ENCODE measurements around the gene WSB2.

Gene WSB2

DNA sequence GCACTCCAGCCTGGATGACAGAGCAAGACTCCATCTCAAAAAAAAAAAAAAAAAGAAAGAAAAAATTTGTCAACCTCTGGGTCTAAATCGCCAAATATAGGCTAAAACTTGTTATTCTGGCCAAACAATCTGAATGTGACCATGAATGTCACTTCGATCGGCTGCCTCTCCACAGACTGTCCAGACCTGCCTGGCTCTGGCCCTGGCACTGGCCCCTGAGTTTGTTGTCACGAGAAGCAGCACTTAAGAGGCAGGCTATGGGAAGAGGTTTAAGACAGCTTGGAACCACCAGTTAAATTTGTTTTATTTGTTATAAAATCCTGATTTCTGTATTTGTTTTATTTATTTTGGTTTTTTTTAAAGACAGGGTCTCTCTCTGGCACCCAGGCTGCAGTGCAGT, 14.5 kb downstream of the WSB2 start:
- Histone ChIP-seq H3K9me3 (ENCODE audit: insufficient read depth, low read depth, low read length) (no peaks in the 10 kb centered on the region), H3K27me3 (ENCODE audit: insufficient read depth, low read length) (no peaks in the 10 kb centered on the region), H3K27ac (ENCODE audit: low read length) (no peak overlapping the region), H3K9ac (ENCODE audit: low read depth, low read length) (no peak overlapping the region), H3K4me1 (ENCODE audit: insufficient read depth, low read length) (no peaks in the 10 kb centered on the region), H3K36me3 (ENCODE audit: insufficient read depth, low read depth, low read length) (peaks cover 75% of the 10 kb centered on the region), H3K4me3 (ENCODE audit: low read length) (no peak overlapping the region)

DNA sequence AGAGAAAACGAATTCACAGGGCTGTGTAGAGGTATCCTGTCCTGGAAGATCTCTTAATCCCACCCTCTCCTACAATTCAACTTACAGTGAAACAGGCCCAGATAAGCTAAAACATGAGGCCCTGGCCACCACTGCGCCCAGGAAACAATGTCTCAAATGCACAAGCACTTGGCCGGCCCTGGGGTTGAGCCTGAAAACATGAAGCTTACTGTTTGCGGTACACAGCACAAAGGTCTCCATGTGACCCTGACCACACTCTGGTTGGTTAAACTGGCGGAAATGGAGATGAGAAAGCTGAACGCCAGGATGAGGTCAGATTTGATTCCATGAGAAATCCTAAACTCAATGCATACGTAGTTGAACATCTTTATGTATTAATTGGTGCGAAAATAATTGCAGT, 16.4 kb downstream of the WSB2 start:
- H3K4me1 ChIP-seq (ENCODE audit: insufficient read depth, low read length), result no peaks in the 10 kb centered on the region
- H3K9me3 ChIP-seq (ENCODE audit: insufficient read depth, low read depth, low read length), result no peaks in the 10 kb centered on the region
- no peak overlapping the region for H3K4me3 ChIP-seq (ENCODE audit: low read length)
- H3K27ac ChIP-seq (ENCODE audit: low read length), result no peak overlapping the region
- no peak overlapping the region for H3K9ac ChIP-seq (ENCODE audit: low read depth, low read length)
- H3K36me3 ChIP-seq (ENCODE audit: insufficient read depth, low read depth, low read length), result peaks cover 70% of the 10 kb centered on the region
- H3K27me3 ChIP-seq (ENCODE audit: insufficient read depth, low read length), result no peaks in the 10 kb centered on the region

DNA sequence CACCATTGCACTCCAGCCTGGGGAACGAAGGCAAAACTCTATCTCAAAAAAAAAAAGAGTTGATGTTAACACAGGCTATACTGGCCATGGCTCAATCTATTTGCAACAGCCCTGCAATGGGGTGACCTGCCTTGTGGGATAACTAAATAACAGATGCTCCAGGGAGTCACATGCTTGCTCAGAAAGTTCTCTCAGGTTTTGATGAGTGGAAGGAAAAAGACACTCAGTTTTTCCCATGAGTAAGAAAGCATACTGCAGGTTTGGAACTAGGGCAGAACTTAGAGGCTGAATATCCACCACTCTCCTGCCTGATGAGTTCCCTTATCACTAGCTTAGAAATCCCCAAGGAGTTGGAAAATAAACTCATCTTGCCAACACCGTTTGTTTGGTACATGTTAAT, 16.9 kb downstream of the WSB2 start:
- Histone ChIP-seq H3K4me3 (ENCODE audit: low read length) (no peak overlapping the region), H3K4me1 (ENCODE audit: insufficient read depth, low read length) (no peaks in the 10 kb centered on the region), H3K27ac (ENCODE audit: low read length) (no peak overlapping the region), H3K9me3 (ENCODE audit: insufficient read depth, low read depth, low read length) (no peaks in the 10 kb centered on the region), H3K27me3 (ENCODE audit: insufficient read depth, low read length) (no peaks in the 10 kb centered on the region), H3K9ac (ENCODE audit: low read depth, low read length) (no peak overlapping the region), H3K36me3 (ENCODE audit: insufficient read depth, low read depth, low read length) (peaks cover 73% of the 10 kb centered on the region)

DNA sequence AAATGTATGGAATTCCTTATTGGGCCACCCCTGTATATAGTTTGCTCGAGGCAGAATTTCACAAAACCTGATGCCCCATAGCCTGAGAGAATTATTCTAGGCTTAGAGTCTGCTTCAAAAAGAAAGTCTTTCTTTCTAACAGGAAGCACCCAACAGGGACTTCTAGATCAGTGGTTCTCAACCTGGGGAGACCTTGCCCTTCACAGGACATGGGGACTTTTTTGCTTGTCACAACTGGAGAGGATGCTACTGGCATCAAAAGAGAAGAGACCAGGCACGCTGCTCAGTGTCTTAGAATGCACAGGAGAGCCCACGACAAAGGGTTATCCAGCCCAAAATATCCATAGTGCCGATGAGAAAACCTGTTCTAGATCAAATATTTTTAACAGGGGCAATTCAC, 18.9 kb downstream of the WSB2 start:
- Histone ChIP-seq H3K9ac (ENCODE audit: low read depth, low read length) (no peak overlapping the region), H3K4me1 (ENCODE audit: insufficient read depth, low read length) (no peaks in the 10 kb centered on the region), H3K27ac (ENCODE audit: low read length) (no peak overlapping the region), H3K4me3 (ENCODE audit: low read length) (no peak overlapping the region), H3K9me3 (ENCODE audit: insufficient read depth, low read depth, low read length) (no peaks in the 10 kb centered on the region), H3K36me3 (ENCODE audit: insufficient read depth, low read depth, low read length) (peaks cover 78% of the 10 kb centered on the region), H3K27me3 (ENCODE audit: insufficient read depth, low read length) (no peaks in the 10 kb centered on the region)

DNA sequence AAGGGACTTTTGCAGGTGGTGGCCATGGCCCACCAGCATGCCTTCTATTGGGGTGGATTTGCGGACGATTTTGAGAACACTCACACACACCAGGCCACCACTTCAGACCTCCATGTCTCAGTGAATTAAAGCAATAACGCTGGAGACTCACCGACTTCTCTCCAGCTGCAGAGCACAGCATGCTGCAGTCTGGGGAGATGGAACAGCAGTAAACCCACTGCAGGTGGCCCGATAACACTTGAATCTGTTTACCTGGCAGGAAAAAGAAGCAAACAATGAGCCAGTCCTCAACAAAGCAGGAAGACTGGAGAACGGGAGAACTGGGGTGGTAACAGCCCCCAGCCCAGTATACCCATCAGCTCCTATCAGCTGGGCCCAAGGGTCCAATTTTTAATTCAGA, 22.8 kb downstream of the WSB2 start:
- Histone ChIP-seq H3K27ac (ENCODE audit: low read length) (no peak overlapping the region), H3K9ac (ENCODE audit: low read depth, low read length) (no peak overlapping the region), H3K4me3 (ENCODE audit: low read length) (no peak overlapping the region), H3K4me1 (ENCODE audit: insufficient read depth, low read length) (no peaks in the 10 kb centered on the region; the same call in 1 of the 2 replicates), H3K36me3 (ENCODE audit: insufficient read depth, low read depth, low read length) (peaks cover 93% of the 10 kb centered on the region), H3K27me3 (ENCODE audit: insufficient read depth, low read length) (no peaks in the 10 kb centered on the region), H3K9me3 (ENCODE audit: insufficient read depth, low read depth, low read length) (no peaks in the 10 kb centered on the region)

DNA sequence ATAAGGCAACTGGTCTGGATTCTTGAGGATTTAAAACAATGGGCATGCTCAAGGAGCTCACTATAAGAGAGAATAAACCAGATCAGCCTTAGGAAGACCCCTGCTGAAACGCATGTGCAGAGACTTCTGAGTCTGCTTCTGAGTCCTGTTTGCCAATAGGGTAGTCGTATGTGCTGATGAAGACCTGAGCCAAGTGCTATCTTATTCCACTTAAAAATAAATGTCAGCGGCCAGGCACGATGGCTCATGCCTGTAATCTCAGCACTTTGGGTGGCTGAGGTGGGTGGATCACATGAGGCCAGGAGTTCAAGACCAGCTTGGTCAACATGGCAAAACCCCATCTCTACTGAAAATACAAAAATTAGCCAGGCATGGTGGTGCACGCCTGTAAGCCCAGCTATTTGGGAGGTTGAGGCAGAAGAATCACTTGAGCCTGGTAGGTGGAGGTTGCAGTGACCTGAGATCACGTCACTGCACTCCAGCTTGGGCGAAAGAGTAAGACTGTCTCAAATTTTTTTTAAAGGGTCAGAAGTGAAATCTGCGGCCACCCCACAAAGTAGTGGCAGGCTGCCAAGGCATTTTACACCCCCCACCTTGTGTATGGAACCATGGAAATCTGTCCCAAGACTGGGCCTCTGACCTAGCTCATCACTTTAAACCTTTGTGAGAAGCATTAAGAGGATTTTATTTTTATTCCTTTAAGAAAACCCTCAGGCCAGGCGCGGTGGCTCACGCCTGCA, 24.1 kb downstream of the WSB2 start:
- Histone ChIP-seq H3K4me1 (ENCODE audit: insufficient read depth, low read length) (no peaks in the 10 kb centered on the region; the same call in 1 of the 2 replicates), H3K27ac (ENCODE audit: low read length) (no peak overlapping the region), H3K36me3 (ENCODE audit: insufficient read depth, low read depth, low read length) (peaks cover 93% of the 10 kb centered on the region), H3K4me3 (ENCODE audit: low read length) (no peak overlapping the region), H3K9me3 (ENCODE audit: insufficient read depth, low read depth, low read length) (no peaks in the 10 kb centered on the region), H3K27me3 (ENCODE audit: insufficient read depth, low read length) (no peaks in the 10 kb centered on the region), H3K9ac (ENCODE audit: low read depth, low read length) (no peak overlapping the region)

DNA sequence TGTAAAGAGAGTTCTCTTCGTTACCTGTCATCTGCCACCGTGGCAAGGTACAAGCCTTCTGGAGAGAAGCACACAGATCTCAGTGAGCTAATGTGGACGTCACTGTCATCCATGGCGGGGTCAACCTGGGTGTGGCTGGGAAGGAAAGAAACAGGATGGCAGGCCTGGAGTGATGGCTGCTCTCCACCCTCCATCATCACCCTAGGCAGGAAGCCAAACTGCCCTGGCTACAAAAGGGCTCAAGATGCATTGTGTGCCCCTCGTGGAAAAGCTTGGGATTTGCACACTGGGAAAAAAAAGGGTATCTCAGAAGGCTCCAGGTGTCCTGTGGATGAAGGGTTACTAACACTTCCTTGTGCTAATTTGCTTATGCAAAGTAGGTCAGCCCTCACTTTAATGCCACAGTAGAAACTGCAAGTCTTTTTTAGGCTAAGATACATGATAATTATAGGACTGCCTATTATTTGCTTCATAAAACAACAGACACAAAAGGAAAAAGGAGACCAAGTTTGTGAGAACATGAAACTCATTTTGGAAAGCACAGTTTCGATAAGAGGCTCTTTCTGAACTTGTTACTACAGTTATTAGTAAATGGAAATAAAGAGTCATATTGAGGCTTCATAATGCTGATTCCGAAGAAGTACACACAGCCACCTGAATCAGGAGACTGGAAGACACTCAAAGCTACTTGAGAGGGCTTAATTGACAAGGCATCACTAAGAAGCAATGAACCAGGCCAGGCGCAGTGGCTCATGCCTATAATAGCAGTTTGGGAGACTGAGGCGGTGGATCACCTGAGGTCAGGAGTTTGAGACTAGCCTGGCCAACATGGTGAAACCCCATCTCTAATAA, 25.6 kb downstream of the WSB2 start:
- no peak overlapping the region for H3K9ac ChIP-seq (ENCODE audit: low read depth, low read length)
- H3K4me3 ChIP-seq (ENCODE audit: low read length), result no peak overlapping the region
- H3K9me3 ChIP-seq (ENCODE audit: insufficient read depth, low read depth, low read length), result no peaks in the 10 kb centered on the region
- H3K4me1 ChIP-seq (ENCODE audit: insufficient read depth, low read length), result no peaks in the 10 kb centered on the region; the same call in 1 of the 2 replicates
- H3K36me3 ChIP-seq (ENCODE audit: insufficient read depth, low read depth, low read length), result peaks cover 97% of the 10 kb centered on the region
- H3K27me3 ChIP-seq (ENCODE audit: insufficient read depth, low read length), result no peaks in the 10 kb centered on the region
- H3K27ac ChIP-seq (ENCODE audit: low read length), result no peak overlapping the region

DNA sequence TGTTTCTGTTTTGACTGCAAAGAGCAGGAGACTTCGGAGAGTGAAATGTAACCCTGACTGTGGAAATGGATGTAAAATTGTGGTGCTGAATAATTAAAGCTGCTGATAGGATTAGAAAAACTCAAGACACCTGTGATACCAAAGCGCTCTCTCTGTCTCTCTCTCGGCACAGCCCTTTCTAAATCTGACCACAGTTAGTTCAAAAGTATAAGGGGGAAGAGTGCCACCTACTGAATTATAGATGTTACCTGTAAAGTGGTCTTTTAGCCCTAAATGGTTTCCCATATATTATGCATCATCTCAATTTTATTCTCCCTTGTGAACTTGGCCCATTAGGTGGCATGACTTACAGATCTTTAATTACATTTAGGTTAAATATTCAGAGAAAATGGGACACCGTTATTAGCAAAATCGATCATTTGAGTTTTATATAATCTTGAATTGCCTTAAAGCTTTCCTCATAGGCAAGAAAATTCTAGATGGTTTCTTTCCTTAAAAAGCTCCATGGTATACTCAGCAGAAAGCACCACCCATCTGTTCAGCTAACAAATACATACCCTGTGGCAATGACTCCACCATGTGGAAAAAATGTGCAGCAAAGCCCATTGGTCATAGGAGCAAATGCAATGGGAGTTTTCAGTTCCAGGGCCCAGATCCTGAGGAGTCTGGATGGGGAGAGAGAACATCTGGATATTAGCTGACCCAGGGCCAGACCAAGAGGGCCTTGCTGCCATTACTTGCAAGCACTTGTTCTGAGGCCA, 26.4 kb downstream of the WSB2 start:
- H3K27me3 ChIP-seq (ENCODE audit: insufficient read depth, low read length), result no peaks in the 10 kb centered on the region
- H3K9ac ChIP-seq (ENCODE audit: low read depth, low read length), result no peak overlapping the region
- H3K4me3 ChIP-seq (ENCODE audit: low read length), result no peak overlapping the region
- H3K36me3 ChIP-seq (ENCODE audit: insufficient read depth, low read depth, low read length), result peaks cover 99% of the 10 kb centered on the region
- no peak overlapping the region for H3K27ac ChIP-seq (ENCODE audit: low read length)
- no peaks in the 10 kb centered on the region for H3K9me3 ChIP-seq (ENCODE audit: insufficient read depth, low read depth, low read length)
- no peaks in the 10 kb centered on the region; the same call in 1 of the 2 replicates for H3K4me1 ChIP-seq (ENCODE audit: insufficient read depth, low read length)

DNA sequence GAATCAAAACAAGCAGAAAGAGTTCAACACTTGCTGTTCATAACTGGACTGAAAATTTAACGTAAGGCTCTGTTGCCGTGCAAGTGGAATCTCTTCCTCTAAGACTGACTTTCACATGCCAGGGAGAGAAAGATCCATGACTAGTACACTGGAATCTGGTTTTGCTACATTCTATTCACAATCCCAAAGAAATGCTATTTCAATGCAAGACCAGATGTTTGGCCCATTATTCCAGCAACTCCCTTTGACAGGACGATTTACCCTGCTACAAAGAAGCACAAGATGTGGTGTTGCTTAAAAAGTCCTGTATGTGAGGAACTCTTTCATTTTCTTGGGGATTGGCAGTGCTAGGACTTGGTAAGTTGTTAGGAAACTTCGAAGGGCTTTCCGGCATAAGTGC, 27.1 kb downstream of the WSB2 start:
- H3K27ac ChIP-seq (ENCODE audit: low read length), result no peak overlapping the region
- no peaks in the 10 kb centered on the region; the same call in 1 of the 2 replicates for H3K4me1 ChIP-seq (ENCODE audit: insufficient read depth, low read length)
- H3K9me3 ChIP-seq (ENCODE audit: insufficient read depth, low read depth, low read length), result no peaks in the 10 kb centered on the region
- no peak overlapping the region for H3K9ac ChIP-seq (ENCODE audit: low read depth, low read length)
- H3K4me3 ChIP-seq (ENCODE audit: low read length), result no peak overlapping the region
- no peaks in the 10 kb centered on the region for H3K27me3 ChIP-seq (ENCODE audit: insufficient read depth, low read length)
- H3K36me3 ChIP-seq (ENCODE audit: insufficient read depth, low read depth, low read length), result peaks cover 100% of the 10 kb centered on the region

DNA sequence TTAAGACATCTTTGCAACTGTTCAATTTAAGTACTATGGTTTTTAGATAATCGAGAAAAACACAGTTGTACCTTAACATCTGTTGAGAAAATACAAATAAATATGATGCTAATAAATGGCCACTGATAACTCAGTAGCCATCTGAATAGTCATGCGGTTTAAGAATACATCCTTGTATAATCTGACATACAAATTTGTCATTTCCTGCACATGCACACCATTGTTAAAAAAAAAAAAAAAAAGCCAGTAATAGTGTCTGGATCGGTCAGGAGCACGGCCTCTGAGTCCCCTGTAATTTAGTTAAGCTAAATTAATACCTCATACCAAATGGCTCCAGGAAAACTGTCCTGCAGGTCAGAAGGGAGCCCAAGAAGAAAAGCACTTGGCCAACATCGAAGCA, 27.7 kb downstream of the WSB2 start:
- Histone ChIP-seq H3K27me3 (ENCODE audit: insufficient read depth, low read length) (no peaks in the 10 kb centered on the region), H3K9ac (ENCODE audit: low read depth, low read length) (no peak overlapping the region), H3K4me3 (ENCODE audit: low read length) (no peak overlapping the region), H3K9me3 (ENCODE audit: insufficient read depth, low read depth, low read length) (no peaks in the 10 kb centered on the region), H3K36me3 (ENCODE audit: insufficient read depth, low read depth, low read length) (peaks cover 99% of the 10 kb centered on the region), H3K27ac (ENCODE audit: low read length) (no peak overlapping the region), H3K4me1 (ENCODE audit: insufficient read depth, low read length) (no peaks in the 10 kb centered on the region; the same call in 1 of the 2 replicates)

DNA sequence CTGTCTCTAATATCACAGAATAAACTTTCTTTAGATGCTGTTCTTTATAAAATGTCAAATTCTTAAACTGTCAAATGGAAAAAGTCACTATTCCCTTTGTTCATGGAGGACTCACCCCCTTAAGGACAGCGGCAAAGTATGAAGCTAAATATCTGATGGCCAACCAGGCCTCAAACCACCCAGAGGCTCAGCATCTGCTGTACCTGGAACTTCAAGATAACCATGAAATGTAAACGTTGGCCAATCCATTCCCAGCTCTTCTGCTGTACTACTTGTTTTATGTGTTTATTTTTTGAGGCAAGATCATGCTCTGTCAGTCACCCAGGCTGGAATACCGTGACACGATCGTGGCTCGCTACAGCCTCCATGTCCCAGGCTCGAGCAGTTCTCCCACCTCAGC, 28.8 kb downstream of the WSB2 start:
- peaks cover 99% of the 10 kb centered on the region for H3K36me3 ChIP-seq (ENCODE audit: insufficient read depth, low read depth, low read length)
- no peak overlapping the region for H3K27ac ChIP-seq (ENCODE audit: low read length)

More for the DNA sequence above, 28.8 kb downstream of the WSB2 start:
- H3K9me3 ChIP-seq (ENCODE audit: insufficient read depth, low read depth, low read length), result no peaks in the 10 kb centered on the region
- H3K27me3 ChIP-seq (ENCODE audit: insufficient read depth, low read length), result no peaks in the 10 kb centered on the region
- H3K9ac ChIP-seq (ENCODE audit: low read depth, low read length), result no peak overlapping the region
- no peaks in the 10 kb centered on the region; the same call in 1 of the 2 replicates for H3K4me1 ChIP-seq (ENCODE audit: insufficient read depth, low read length)
- H3K4me3 ChIP-seq (ENCODE audit: low read length), result no peak overlapping the region

Data from iPS-20b (cell line).